ENCODE measurements around the gene LRRC18. TPM values are rescaled to one million over a fixed set of nuclear protein-coding genes. Genes with fewer than 3 reads are reported as not detected.

Gene LRRC18
- total RNA-seq (2021; ENCODE audit: unreplicated experiment) (not detected), Bru-seq, nascent RNA (not detected), BruChase-seq, experiment 1, labeled RNA remaining after a 6-hour chase (not detected), BruChase-seq, experiment 2, labeled RNA remaining after a 2-hour chase (not detected)
- not detected in 2 replicates for polyA plus RNA-seq (2012)
- long read RNA-seq, result 0 reads

DNA sequence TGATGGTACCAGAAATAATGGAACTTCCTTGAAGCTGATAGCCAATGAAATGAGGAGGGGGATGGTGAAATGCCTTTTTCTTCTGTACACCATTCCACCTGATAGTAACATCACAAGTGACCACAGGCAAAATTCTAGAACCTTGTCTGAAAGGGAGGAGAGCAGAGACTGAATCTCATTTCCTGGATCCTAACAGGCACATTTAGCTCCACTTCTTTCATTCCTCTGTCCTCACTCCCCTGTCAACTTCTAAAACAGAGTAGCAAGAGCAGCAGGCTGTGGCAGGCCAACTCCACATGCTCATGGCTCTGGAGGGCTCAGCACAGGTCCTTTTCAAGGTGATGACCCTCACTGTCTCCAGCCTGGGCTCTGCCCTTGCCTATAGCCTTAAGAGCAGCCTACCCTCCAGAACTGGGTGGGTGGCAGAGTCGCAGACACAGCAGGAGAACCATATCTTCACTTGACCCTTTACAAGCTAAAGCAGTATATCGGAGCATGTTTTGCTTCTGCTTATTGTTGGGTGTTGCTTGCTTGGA is at the start of gene LRRC18:
Gene LRRC18, minus strand, starts transcription at position 51 of the 536 bp plus-strand sequence. CDS start 25,685 bp downstream, outside the sequence.
- ATAC-seq (no peak), DNase-seq (ENCODE audit: low read depth, low spot score) (no peak)
- no peak within 1 kb of the TSS for H2AFZ ChIP-seq (ENCODE audit: low read depth, low read length, poor library complexity, severe bottlenecking)
- H3K27ac ChIP-seq (ENCODE audit: low read depth, low read length), result no peak within 1 kb of the TSS
- H3K4me1 ChIP-seq (ENCODE audit: control insufficient read depth in 1 of 2, insufficient read depth in 2 of 2, low read length in 2 of 2), result no peaks in the 10 kb centered on the region
- H4K20me1 ChIP-seq (ENCODE audit: insufficient read depth), result no peaks in the 10 kb centered on the region
- intact Hi-C loops (cut with micrococcal nuclease), result no loop called here
- ChIA-PET RAD21 (ENCODE audit: low non-redundant PET in 1 of 2, low total read pairs in 2 of 2, uncharacterized antibody in 2 of 2, unreplicated experiment in 2 of 2) (no interaction called here), CTCF (no interaction called here), POLR2A (no interaction called here)
- no peak for TF ChIP-seq RAD21 (IDR thresholded peaks at IDR 0.05; ENCODE audit: low read depth)
- TF ChIP-seq FOSL1 (IDR thresholded peaks at IDR 0.05; ENCODE audit: low read depth), result no peak
- TF ChIP-seq, protein P1, sequence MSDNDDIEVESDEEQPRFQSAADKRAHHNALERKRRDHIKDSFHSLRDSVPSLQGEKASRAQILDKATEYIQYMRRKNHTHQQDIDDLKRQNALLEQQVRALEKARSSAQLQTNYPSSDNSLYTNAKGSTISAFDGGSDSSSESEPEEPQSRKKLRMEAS (IDR thresholded peaks at IDR 0.05), result no peak
- TF ChIP-seq TCF7L2 (IDR thresholded peaks at IDR 0.05; ENCODE audit: borderline replicate concordance, extremely low read depth, insufficient read depth, insufficient read length), result no peak
- TF ChIP-seq EZH2 (IDR thresholded peaks at IDR 0.05), result no peak
- no peak for TF ChIP-seq SIN3A (IDR thresholded peaks at IDR 0.05; ENCODE audit: low read depth)
- TF ChIP-seq SRF (IDR thresholded peaks at IDR 0.05; ENCODE audit: low read depth), result no peak
- no peak for TF ChIP-seq EGR1 (IDR thresholded peaks at IDR 0.05; ENCODE audit: low read depth)
- TF ChIP-seq CBX3 (IDR thresholded peaks at IDR 0.05; ENCODE audit: low read depth), result no peak
- TF ChIP-seq, protein P2, sequence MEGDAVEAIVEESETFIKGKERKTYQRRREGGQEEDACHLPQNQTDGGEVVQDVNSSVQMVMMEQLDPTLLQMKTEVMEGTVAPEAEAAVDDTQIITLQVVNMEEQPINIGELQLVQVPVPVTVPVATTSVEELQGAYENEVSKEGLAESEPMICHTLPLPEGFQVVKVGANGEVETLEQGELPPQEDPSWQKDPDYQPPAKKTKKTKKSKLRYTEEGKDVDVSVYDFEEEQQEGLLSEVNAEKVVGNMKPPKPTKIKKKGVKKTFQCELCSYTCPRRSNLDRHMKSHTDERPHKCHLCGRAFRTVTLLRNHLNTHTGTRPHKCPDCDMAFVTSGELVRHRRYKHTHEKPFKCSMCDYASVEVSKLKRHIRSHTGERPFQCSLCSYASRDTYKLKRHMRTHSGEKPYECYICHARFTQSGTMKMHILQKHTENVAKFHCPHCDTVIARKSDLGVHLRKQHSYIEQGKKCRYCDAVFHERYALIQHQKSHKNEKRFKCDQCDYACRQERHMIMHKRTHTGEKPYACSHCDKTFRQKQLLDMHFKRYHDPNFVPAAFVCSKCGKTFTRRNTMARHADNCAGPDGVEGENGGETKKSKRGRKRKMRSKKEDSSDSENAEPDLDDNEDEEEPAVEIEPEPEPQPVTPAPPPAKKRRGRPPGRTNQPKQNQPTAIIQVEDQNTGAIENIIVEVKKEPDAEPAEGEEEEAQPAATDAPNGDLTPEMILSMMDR (IDR thresholded peaks at IDR 0.05 in 2 of 3, conservative IDR thresholded peaks at IDR 0.05 in 1 of 3; ENCODE audit: borderline replicate concordance in 1 of 3, insufficient read depth in 1 of 3, low read depth in 2 of 3, low read length in 2 of 3), result no peak
- no peak within 1 kb of the TSS for H3K4me3 ChIP-seq (replicated peaks in 1 of 2; ENCODE audit: low read depth in 1 of 2, low read length in 2 of 2)
- no peaks in the 10 kb centered on the region for H3K9me2 ChIP-seq (ENCODE audit: insufficient read depth)
- BruUV-seq (replicated peaks), result no TSS peak
- H3K79me2 ChIP-seq (ENCODE audit: insufficient read depth, low read length), result no peaks in the 10 kb centered on the region
- no peaks in the 10 kb centered on the region for H3K9me3 ChIP-seq (ENCODE audit: control insufficient read depth in 1 of 2, insufficient read depth in 1 of 2, low read depth in 1 of 2, low read length in 2 of 2)
- H3K27me3 ChIP-seq (ENCODE audit: insufficient read depth, low read length), result peaks cover 6% of the 10 kb centered on the region; the same call in 1 of the 2 replicates
- H3K4me2 ChIP-seq (ENCODE audit: low read length), result no peak within 1 kb of the TSS
- no peak within 1 kb of the TSS for H3K9ac ChIP-seq (ENCODE audit: low read length)
- no peaks in the 10 kb centered on the region for H3K36me3 ChIP-seq (ENCODE audit: control insufficient read depth in 1 of 2, insufficient read depth in 2 of 2, low read length in 2 of 2)

Measured in HCT116 (cell line).